ENCODE measurements around the gene LMO1.

Gene LMO1

DNA sequence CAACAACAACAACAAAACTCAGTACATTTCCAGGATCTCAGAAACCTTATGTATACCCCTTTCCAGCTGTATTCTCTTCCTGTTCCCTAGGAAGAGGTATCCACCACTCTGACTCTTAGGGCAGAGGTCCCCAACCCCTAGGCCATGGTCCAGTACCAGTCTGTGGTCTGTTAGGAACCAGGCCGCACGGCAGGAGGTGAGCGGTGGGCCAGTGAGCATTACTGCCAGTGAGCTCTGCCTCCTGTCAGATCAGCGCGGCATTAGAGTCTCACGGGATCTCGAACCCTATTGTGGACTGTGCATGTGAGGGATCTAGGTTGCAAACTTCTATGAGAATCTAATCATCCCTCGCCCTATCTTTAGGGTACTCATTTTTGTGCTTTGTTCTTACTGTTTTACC, 43.9 kb upstream of the LMO1 start:
- TF ChIP-seq, protein P1, sequence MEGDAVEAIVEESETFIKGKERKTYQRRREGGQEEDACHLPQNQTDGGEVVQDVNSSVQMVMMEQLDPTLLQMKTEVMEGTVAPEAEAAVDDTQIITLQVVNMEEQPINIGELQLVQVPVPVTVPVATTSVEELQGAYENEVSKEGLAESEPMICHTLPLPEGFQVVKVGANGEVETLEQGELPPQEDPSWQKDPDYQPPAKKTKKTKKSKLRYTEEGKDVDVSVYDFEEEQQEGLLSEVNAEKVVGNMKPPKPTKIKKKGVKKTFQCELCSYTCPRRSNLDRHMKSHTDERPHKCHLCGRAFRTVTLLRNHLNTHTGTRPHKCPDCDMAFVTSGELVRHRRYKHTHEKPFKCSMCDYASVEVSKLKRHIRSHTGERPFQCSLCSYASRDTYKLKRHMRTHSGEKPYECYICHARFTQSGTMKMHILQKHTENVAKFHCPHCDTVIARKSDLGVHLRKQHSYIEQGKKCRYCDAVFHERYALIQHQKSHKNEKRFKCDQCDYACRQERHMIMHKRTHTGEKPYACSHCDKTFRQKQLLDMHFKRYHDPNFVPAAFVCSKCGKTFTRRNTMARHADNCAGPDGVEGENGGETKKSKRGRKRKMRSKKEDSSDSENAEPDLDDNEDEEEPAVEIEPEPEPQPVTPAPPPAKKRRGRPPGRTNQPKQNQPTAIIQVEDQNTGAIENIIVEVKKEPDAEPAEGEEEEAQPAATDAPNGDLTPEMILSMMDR (IDR thresholded peaks at IDR 0.05; ENCODE audit: borderline replicate concordance, control extremely low read depth, extremely low read depth, insufficient read depth, missing control alignments): no peak
- DNase-seq (ENCODE audit: low spot score): no peak
- in situ Hi-C loops (cut with MboI; ENCODE audit: low sequenced_read_pairs, unreplicated experiment): no loop called here

DNA sequence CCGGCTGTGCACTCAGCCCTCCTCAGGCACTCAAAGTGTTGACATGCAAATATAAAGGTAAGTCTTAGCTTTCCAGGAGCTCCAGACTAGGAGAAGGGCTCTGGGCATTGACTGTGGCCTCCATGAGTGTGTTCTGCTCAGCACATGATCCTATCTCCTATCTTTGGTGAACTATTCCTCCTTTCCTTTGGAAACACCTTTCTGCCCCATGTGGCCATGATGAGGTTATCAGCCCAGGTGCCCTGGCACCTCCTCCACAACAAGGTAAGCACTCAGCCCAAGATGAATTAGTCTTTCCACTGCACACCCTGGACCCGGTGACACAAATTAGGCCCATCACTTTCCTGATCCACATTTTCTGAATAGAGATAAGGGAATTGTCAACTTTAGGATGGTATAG, 37.9 kb upstream of the LMO1 start:
- TF ChIP-seq, protein P1 (IDR thresholded peaks at IDR 0.05; ENCODE audit: borderline replicate concordance, control extremely low read depth, extremely low read depth, insufficient read depth, missing control alignments): no peak
- in situ Hi-C loops (cut with MboI; ENCODE audit: low sequenced_read_pairs, unreplicated experiment): no loop called here
- no peak for DNase-seq (ENCODE audit: low spot score)

DNA sequence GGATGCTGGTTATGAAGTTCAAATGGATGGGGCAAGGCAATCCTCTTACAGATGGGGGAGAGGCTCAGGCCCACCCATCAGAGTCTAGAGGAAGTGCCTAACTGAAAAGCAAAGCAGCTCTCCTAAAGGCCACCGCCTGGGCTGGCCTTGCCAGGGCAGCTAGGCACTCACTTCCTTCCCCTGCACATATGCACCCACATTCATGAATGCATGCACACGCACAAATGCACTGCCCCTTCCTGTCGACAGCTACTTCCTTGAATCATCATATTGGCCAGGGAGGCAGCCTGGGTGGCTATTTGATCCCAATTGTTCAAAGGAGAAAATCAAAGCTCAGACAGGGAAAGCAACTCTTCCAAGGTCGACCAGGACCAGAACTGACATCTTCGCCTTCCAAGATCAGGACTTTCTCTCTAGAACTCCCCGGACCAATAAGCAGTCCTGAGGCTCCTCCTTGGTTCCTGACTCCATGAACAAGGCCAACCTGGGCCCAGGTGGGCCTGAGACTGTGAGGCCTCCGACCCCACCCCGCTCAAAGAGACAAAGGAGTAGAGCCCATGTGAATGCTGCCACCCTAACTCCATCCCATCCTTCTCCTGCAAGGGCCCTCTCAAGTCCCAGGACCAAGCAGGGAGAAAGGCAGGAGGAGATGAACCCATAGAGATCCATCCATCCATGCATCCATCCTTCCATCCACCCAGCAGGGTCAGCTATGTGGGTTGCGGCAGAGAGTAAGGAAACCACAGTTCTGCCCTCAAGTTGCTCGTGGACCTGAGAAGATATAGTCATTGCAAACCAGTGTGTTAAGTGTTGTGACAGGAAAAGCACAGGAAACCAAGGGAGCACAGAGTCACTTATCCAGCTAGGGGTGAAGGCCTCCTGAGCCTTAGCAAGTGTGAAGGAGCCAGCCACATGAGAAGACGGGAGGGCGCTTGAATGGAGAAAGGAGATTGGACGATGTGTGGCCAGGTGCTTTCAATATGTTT, 35.4 kb upstream of the LMO1 start:
- DNase-seq (ENCODE audit: low spot score): no peak
- TF ChIP-seq, protein P1 (IDR thresholded peaks at IDR 0.05; ENCODE audit: borderline replicate concordance, control extremely low read depth, extremely low read depth, insufficient read depth, missing control alignments): no peak
- in situ Hi-C loops (cut with MboI; ENCODE audit: low sequenced_read_pairs, unreplicated experiment): no loop called here

DNA sequence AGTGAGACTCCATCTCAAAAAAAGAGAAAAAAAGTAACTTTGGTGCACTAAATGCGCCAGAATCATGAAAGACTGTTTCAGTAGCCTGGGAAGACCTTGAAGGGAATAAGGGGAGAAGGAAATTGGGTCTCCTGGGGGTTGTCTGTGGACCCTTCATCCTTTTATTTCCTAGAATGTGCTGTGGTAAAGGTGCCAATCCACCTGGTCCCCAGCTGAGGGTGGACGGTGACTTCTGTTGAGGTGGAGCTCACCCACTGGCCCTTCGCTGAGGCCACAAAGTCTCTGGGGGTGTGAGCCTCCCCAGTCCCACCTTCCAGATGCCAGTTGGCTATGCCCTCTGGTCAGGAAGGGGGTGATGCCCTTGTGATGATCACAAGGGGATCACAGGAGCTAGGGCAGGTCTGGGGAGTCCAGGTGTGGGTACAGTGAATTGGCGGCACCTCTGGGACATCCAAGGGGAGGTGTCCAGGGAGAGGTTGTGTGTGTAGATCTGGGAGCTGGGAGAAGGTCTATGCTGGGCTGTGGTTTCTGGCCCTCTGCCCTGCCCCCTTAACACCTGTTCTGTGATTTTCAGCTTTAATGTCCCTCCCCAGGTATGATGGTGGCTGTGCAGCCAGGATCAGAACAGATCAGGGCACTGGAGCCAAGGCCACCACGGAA, 34.2 kb upstream of the LMO1 start:
- DNase-seq (ENCODE audit: low spot score): no peak
- in situ Hi-C loops (cut with MboI; ENCODE audit: low sequenced_read_pairs, unreplicated experiment): no loop called here
- TF ChIP-seq, protein P1 (IDR thresholded peaks at IDR 0.05; ENCODE audit: borderline replicate concordance, control extremely low read depth, extremely low read depth, insufficient read depth, missing control alignments): no peak

DNA sequence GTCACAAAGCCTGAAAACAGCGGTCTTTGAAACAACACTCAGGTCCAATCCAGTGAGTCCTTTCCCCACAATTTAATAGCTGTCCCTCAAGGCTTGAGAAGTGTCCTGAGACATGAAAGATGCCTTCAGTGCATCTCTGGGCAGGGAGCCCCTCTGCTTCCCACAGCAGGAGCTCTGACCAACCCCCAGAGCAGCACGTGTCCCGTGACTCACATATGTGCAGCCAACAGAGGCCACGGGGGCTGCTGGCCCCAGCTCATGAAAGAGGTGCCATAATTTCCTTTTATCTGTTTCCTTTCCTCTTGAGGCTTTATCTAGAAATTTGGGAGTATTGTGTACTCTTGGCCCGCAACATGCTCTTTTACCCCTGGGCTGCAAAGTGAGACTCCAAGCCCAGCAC, 33.2 kb upstream of the LMO1 start:
- TF ChIP-seq, protein P1 (IDR thresholded peaks at IDR 0.05; ENCODE audit: borderline replicate concordance, control extremely low read depth, extremely low read depth, insufficient read depth, missing control alignments): no peak
- DNase-seq (ENCODE audit: low spot score): no peak
- in situ Hi-C loops (cut with MboI; ENCODE audit: low sequenced_read_pairs, unreplicated experiment): no loop called here

DNA sequence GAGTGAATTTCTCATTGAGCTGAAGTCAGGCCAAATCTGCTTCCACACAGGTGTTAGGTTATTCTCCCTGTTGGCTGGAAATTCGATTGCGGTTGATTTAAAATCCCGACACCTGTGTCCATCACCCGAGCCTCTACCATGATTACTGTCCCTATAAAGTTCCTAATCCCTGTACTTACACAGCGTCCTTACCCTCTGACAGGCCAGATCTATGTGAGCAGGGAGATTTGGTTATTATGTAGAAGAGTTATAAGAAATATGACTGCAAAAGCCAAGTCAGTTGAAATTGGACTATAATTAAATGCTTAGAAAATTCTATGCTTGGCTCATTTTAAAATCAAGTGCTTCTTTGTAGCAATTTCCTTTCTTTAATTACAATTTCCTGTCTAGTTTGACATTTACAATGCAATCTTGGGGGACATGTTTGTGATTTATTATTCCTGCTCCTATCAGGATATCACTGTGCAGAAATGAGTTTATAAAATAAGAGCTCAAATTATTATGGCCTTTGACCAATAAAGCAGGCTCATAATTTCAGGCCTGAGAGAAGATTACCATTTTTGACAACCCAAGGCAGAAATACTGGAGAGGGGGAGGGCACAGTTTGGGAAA, 32.5 kb upstream of the LMO1 start:
- DNase-seq (ENCODE audit: low spot score): no peak
- in situ Hi-C loops (cut with MboI; ENCODE audit: low sequenced_read_pairs, unreplicated experiment): no loop called here
- TF ChIP-seq, protein P1 (IDR thresholded peaks at IDR 0.05; ENCODE audit: borderline replicate concordance, control extremely low read depth, extremely low read depth, insufficient read depth, missing control alignments): no peak
